GM19099 (cell line): ENCODE measurements around the gene ZFTA.

Experiments used
- POLR2A ChIP-seq: IDR thresholded peaks from 3 replicates; pipeline ENCODE4 v1.6.1; 2011; ENCODE audit warnings: low read depth; ENCODE audit not compliant: insufficient read length; ENCODE audit errors: extremely low read depth

Gene ZFTA

DNA sequence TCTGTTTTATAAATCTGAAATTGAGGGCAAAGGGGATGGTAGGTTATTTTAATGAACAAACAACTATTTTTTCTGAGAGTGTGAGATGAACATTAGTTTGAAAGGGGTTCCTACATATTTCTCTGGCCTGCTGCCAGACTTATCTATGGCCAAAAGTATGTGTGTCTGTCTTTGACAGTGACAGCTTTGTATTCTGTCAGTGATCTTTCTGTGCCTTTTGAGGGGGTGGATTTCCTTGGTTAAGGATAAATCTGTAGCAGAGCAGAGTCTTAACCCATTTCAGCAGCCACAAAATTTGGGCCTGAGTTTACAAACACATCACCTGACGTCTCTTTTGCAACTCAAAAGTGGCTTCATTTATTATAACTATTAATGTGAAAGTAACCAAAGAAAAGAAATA is 30.9 kb downstream of the ZFTA start:
- no peak for TF ChIP-seq POLR2A

- TF ChIP-seq POLR2A: no peak
These were observed 31.7 kb downstream of the ZFTA start for GRCh38 chr11:63736864-63737263.

DNA sequence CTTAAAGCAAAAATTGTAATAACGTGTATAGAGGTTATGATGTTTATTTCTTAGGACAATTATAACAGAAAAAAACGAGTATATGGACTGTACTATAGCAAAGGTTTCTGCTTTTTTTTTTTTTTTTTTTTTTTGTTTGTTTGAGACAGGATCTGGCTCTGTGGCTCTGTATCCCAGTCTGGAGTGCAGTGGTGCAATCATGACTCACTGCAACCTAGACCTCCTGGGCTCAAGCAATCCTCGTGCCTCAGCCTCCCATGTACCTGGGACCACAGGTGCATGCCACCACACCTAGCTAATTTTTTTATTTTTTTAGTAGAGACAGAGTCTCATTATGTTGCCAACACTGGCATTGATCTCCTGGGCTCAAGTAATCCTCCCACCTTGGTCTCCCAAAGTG is 39.2 kb downstream of the ZFTA start:
- no peak for TF ChIP-seq POLR2A

DNA sequence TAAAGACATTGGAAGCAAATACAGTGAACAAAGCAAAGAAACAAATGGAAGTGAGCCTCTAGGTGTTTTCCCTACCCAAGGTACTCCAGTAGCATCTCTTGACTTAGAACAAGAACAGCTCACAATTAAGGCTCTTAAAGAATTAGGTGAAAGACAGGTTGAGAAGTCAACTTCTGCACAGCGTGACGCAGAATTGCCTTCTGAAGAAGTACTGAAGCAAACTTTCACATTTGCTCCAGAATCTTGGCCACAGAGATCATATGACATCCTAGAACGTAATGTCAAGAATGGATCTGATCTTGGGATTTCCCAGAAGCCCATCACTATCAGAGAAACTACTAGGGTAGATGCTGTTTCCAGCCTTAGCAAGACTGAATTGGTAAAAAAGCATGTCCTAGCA is 48.0 kb downstream of the ZFTA start:
- TF ChIP-seq POLR2A: no peak

GRCh38 chr11:63719987-63720386 is 48.6 kb downstream of the ZFTA start:
- no peak for TF ChIP-seq POLR2A

GRCh38 chr11:63719001-63719400 is 49.6 kb downstream of the ZFTA start:
- TF ChIP-seq POLR2A: no peak
